GM19351 (cell line): ENCODE measurements around the gene TNFRSF21.
"Not testable (repeated sequence)": the region's sequence is repeated elsewhere in the genome, so short reads cannot be mapped to it uniquely, and the experiment has no call there.

ENCODE experiments used
- ATAC-seq: cut with Tn5 transposase; IDR thresholded peaks from one replicate; pipeline ENCODE4 v1.9.1; 2021; ENCODE audit warnings: mild to moderate bottlenecking, moderate library complexity; ENCODE audit not compliant: unreplicated experiment

The TNFRSF21 gene, protein sequence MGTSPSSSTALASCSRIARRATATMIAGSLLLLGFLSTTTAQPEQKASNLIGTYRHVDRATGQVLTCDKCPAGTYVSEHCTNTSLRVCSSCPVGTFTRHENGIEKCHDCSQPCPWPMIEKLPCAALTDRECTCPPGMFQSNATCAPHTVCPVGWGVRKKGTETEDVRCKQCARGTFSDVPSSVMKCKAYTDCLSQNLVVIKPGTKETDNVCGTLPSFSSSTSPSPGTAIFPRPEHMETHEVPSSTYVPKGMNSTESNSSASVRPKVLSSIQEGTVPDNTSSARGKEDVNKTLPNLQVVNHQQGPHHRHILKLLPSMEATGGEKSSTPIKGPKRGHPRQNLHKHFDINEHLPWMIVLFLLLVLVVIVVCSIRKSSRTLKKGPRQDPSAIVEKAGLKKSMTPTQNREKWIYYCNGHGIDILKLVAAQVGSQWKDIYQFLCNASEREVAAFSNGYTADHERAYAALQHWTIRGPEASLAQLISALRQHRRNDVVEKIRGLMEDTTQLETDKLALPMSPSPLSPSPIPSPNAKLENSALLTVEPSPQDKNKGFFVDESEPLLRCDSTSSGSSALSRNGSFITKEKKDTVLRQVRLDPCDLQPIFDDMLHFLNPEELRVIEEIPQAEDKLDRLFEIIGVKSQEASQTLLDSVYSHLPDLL

GRCh38 chr6:47309291-47310130, at the start of gene TNFRSF21:
TNFRSF21 (minus strand) TSS chr6:47309905; CDS start chr6:47309511, 394 bp downstream.
- peak; percentile 99 for ATAC-seq

DNA sequence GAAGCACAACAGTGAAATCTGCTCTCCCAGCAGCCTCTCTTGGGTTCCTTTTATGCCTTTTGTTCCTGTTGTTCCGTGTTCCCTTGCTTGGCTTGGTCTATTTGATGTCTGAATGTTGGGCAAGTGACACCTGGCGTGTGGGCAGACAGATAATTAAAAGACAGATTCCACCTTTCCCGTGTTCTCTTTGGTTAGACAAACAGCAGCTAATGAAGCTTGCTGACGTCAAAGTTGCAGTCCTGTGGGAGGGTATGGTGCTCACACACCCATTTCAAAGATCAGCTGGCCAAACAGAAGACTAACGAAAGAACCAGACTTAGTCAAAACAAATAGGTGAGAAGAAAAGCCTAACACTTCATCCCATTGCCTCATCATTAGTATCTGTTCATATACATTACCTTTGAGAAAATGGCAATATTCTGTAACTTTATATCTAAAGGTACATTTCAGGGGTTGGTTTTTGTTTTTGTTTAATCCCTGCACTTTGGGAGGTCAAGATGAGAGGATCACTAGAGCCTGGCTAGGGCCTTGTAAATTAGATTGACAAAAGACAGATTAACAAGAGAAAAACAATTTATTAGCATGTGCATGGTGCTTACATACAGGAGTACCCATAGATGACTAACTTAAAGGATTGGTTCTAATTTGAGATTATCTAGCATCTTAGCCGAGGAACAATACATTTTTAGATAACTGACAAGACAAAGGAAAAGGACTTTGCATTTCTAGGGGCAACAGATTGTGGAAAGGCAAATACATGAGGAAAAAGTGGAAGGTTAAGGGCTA, 48.9 kb upstream of the TNFRSF21 start:
- peak; percentile 72 for ATAC-seq

GRCh38 chr6:47357827-47358226, 48.1 kb upstream of the TNFRSF21 start:
- ATAC-seq: peak; percentile 63

GRCh38 chr6:47355496-47355895, 45.8 kb upstream of the TNFRSF21 start:
- no peak for ATAC-seq

DNA sequence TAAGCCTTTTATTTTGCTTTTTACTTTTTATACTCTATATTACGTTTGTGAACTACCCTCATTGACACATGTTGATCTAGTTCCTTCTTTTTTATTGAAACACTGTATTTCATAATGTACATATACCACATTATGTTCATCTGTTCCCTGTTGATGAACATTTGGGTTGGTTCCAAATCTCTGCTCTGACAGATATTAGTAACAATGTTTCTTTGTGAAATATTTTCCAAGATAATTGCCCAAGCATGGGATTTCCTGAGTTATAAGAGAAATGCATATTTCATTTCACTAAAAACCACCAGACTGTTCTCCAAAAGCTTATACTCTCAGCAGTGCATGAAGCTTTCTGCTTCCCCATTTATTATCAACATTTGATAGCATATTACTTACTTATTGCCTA, 44.2 kb upstream of the TNFRSF21 start:
- no peak for ATAC-seq

- ATAC-seq: no peak
These were observed 43.3 kb upstream of the TNFRSF21 start for GRCh38 chr6:47352966-47353365.

DNA sequence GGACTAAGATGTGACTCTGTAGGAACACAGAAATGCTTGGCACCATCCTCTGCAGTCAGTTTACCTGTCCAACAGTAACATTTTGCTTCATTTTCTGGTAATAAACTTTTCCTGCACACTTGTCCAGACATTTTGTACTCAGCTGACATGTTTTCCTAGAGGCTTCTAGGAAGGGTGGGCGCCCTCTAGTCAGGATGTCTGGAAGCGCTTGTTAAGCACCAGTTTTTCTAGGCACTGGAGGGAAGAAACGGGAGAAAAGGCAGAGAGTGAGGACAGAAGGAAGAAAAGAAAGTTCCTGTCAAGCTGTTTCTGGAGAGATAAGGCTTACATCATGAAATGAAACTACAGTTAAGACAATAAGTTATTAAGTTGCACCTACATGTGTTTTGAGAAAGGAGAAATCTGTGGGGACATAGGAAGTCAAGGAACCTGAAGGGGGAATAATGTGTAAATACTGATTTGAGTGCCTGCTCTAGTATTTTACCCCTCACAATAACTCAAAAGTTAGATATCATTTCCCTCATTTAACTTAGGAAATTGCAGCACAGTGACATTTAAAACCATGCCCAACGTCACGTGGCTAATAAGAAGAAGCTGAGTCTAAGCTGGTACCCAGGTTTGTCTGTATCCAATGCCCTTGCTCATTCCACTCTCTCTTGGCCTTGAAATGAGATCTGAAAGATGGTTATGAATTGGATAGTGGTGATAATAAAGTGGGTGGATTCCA, 42.7 kb upstream of the TNFRSF21 start:
- no peak for ATAC-seq

DNA sequence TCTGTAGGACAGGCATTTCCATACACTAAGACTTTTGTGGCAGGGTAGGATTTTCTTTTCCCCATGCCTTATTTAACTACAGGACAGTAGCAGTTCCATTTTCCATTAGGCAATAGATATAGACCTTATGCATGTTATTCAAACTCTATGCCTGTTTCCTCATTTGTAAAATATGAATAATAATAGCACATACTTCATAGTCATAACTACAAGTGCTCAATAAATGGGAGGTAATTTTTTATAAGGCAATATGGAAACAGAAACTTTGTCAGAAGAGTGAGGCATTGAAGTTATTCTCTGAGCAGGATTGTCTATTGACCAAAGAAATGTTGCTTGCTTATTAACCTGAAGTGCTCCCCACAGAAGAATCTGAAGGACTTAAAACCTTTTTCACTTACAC, 41.9 kb upstream of the TNFRSF21 start:
- no peak for ATAC-seq

DNA sequence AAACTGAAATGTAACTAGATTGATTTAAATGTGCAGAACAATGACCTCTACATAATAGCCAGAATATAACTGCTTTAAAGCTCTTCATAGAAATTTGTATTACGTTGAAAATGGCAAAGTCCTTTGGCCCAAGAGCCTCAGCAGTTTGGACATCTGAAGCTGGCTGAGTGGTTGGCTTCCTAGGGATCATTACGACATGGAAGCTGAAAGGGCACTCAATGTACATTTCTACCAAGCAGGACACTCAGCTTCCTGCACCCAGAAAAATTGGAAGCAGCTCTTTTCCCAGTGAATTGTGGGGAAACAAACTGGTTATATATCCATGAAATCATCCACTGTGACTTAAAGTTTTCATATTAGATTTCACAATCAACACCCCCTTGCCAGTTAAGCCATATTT, 40.2 kb upstream of the TNFRSF21 start:
- ATAC-seq: no peak

DNA sequence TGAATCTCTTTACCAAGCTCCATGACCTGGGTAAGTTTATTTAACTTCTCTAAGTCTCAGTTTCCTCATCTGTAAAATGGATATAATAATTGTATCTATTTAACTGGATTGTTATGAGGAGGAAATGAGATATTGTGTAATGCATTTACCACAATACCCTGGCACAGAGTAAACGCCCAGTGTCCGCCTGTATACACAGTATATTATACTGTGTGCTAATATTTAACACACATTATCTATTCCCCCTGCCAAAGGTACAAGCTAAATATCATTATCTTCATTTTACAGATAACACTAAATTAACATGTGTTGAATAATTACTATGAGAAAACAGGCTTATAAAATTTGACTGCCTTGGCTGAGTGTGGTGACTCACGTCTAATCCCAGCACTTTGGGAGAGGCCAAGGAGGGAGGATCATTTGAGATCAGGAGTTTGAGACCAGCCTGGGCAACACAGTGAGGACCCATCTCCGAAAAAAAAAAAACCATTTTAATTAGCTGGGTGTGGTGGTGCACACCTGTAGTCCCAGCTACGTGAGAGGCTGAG, 38.7 kb upstream of the TNFRSF21 start:
- no peak for ATAC-seq

- no peak for ATAC-seq
These were observed 36.1 kb upstream of the TNFRSF21 start for GRCh38 chr6:47345761-47346160.

DNA sequence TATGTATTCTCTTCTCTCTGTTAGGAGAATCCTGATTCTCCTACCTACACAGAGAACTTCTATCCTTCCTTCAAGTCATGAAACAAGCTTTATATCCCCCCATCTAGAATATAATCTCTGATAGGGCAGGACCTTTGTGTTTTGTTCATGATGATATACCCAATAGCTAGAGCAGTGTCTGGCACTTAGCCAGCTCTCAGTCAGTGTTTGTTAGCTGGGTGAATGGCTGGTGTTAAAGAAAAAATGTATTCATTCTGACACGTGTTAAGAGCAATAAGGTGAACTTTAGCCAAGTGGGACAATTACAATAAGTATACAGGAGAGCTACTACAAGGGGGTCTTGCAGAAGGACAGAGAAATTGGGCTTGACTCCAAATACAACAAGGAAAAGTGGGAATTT, 34.3 kb upstream of the TNFRSF21 start:
- no peak for ATAC-seq

GRCh38 chr6:47343600-47343999, 33.9 kb upstream of the TNFRSF21 start:
- no peak for ATAC-seq

DNA sequence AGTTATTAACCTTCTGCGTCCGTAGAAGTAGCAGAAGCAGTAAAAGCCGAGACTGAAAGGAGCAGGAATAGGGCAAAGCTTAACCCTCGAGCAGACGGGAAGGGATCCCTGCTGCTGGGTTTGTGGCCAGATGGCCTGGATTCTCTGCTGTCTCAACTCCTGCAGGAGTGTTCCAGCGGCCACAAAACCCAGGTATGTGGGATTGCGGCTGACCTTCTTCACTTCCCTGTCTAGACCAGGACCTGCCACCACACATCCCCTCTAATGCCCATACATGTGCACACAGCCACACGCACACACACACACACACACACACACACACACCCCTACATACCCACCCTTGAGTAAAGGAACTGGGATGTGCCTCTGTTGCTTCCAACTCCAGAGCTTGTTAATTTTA, 33.1 kb upstream of the TNFRSF21 start:
- ATAC-seq: no peak

DNA sequence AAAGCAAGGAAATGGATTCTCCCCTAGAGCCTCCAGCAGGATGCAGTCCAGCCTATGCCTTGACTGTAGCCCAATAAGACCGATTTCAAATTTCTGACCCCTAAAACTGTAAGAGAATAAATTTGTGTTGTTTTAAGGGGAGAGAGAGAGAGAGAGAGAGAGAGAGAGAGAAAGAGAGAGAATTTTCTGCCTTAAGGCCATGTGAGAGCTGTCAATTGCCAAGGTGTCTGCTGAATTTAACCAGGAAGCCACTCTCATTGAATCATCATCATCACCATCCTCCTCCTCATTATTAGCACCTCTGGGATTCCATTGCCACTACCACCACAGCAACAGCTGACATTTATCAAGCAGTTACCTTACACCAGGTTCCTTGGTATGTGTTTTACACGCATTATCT, 27.8 kb upstream of the TNFRSF21 start:
- ATAC-seq: no peak

- no peak for ATAC-seq
These were observed 26.6 kb upstream of the TNFRSF21 start for GRCh38 chr6:47336334-47336733.

DNA sequence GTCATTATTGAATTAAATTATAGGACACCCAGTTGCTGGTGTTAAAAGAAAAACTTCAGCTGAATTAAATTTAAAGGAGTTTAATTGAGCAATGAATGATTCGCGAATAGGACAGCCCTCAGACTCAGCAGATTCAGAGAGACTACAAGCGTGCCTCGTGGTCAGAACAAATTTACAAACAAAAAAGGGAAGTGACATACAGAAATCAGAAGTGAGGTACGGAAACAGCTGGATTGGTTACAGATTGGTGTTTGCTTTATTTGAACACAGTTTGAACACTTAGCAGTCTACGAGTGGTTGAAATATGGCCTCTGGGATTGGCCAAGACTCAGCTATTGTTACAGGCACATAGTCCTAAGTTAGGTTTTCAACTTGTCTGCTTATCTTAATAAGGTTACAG, 25.8 kb upstream of the TNFRSF21 start:
- peak; percentile 97 for ATAC-seq

DNA sequence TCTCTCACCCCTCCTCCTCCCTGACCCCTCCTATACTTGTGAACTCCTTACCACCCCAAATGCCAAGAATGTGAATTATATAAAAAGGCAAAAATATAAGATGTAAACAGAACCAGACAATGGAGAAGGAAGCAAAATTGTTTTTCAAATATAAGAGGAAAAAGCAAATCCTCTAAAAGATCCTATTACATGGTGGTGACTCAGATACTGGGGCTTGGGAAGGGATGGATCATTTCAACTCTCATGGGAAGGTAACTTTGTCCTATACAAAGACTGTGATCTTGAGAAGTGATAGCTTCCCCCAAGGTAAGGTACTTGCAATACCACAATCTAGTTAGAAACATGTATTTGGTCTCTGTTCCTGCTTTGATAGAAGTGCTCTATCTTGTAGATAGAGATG, 24.6 kb upstream of the TNFRSF21 start:
- no peak for ATAC-seq

DNA sequence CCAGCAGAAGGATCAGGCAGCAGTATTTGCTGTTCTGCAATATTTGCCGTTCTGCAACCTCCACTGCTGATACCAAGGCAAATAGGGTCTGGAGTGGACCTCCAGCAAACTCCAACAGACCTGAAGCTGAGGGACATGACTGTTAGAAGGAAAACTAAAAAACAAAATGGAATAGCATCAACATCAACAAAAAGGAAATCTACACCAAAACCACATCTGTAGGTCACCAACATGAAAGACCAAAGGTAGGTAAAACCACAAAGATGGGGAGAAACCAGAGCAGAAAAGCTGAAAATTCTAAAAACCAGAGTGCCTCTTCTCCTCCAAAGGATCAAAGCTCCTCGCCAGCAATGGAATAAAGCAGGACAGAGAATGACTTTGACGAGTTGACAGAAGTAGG, 18.9 kb upstream of the TNFRSF21 start:
- not testable (repeated sequence) for ATAC-seq

- not testable (repeated sequence) for ATAC-seq
These were observed 18.4 kb upstream of the TNFRSF21 start for GRCh38 chr6:47328139-47328538.
